PFSK-1 (cell line): Measurements from ENCODE around the gene RABGAP1L.

Source experiments
- POLR2AphosphoS5 ChIP-seq: IDR thresholded peaks from 2 replicates; pipeline ENCODE4 v1.6.1; 2012; ENCODE audit warnings: low read depth, mild to moderate bottlenecking, control low read depth, low read length, moderate library complexity
- SIN3A ChIP-seq: IDR thresholded peaks from 2 replicates; pipeline ENCODE4 v1.6.1; 2012; ENCODE audit warnings: mild to moderate bottlenecking, low read length, moderate library complexity, borderline replicate concordance; ENCODE audit not compliant: insufficient read depth
- TAF1 ChIP-seq: IDR thresholded peaks from 2 replicates; pipeline ENCODE4 v1.6.1; 2012; ENCODE audit warnings: low read length, control low read depth, borderline replicate concordance; ENCODE audit not compliant: insufficient read depth
- TF ChIP-seq, protein P1 (sequence below), 2 experiments: IDR thresholded peaks; 2 replicates each; pipeline versions ENCODE4 v1.6.1 to v1.8.0; 2011 to 2012; ENCODE audit warnings: low read depth in 2 of 2, low read length in 2 of 2, control low read depth in 1 of 2, inconsistent platforms in 1 of 2, mild to moderate bottlenecking in 1 of 2, moderate library complexity in 1 of 2; ENCODE audit not compliant: insufficient read depth in 1 of 2

DNA sequence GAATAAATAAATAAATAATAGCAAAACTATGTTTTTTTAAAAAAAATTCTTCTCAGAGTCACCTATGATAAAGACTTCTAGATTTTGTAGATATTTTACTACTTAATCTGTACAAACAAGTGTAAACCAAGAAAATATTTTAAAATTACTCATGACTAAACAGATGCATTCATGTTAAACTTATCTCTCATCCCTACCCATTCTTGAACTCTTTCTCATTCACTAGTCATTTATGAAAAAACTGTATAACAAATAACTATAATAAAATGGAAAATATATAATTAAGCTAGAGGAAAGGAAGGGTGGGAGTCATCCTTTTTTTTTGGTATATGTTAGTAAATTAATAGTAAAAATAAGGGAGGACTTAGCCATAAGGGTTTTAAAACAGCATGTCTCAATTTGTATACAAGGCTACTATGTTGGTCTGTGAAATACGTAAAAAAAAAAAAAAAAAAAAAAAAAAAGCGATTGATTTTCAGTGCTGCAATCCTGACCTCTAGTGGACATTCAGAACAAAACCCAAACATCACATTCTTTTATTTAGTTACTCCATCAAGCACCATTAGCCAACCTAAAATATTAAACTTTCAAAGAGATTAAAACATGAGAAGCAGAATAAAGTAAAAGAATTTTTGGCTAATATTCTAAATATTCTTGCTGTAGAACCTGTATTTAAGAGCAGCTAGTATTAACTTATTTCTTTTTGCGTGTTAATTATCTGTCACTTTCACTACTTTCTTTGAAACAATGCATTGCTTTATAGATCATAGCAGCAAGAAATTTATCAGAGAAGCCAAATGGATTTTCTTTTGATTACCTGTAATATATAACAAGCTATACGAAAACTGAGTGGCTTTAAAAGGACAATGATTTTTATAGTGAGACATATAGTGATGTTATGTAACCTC lies 584.6 kb downstream of the RABGAP1L start:
- TF ChIP-seq TAF1: no peak
- TF ChIP-seq, protein P1, sequence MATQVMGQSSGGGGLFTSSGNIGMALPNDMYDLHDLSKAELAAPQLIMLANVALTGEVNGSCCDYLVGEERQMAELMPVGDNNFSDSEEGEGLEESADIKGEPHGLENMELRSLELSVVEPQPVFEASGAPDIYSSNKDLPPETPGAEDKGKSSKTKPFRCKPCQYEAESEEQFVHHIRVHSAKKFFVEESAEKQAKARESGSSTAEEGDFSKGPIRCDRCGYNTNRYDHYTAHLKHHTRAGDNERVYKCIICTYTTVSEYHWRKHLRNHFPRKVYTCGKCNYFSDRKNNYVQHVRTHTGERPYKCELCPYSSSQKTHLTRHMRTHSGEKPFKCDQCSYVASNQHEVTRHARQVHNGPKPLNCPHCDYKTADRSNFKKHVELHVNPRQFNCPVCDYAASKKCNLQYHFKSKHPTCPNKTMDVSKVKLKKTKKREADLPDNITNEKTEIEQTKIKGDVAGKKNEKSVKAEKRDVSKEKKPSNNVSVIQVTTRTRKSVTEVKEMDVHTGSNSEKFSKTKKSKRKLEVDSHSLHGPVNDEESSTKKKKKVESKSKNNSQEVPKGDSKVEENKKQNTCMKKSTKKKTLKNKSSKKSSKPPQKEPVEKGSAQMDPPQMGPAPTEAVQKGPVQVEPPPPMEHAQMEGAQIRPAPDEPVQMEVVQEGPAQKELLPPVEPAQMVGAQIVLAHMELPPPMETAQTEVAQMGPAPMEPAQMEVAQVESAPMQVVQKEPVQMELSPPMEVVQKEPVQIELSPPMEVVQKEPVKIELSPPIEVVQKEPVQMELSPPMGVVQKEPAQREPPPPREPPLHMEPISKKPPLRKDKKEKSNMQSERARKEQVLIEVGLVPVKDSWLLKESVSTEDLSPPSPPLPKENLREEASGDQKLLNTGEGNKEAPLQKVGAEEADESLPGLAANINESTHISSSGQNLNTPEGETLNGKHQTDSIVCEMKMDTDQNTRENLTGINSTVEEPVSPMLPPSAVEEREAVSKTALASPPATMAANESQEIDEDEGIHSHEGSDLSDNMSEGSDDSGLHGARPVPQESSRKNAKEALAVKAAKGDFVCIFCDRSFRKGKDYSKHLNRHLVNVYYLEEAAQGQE (IDR thresholded peaks at IDR 0.05; ENCODE audit: insufficient read depth in 1 of 2, low read depth in 2 of 2, low read length in 2 of 2): no peak
- TF ChIP-seq POLR2AphosphoS5: no peak
- no peak for TF ChIP-seq SIN3A
